Activated CD8-positive, alpha-beta memory T cell treated with anti-CD3 and anti-CD28 coated beads for 24 hours (primary cell): ENCODE measurements around the gene KIAA0586.
"Not testable (repeated sequence)": the region's sequence is repeated elsewhere in the genome, so short reads cannot be mapped to it uniquely, and the experiment has no call there.

Source experiments
- DNase-seq: peaks from one replicate; pipeline ENCODE4 v3.0.0-alpha.2; 2020

KIAA0586 gene

GRCh38 chr14:58465421-58465820 is 37.9 kb downstream of the KIAA0586 start:
- no peak for DNase-seq

GRCh38 chr14:58466459-58466858 is 38.9 kb downstream of the KIAA0586 start:
- no peak for DNase-seq

- no peak for DNase-seq
Observed at GRCh38 chr14:58467575-58467974, 40.1 kb downstream of the KIAA0586 start.

- no peak for DNase-seq
Observed at GRCh38 chr14:58469309-58469708, 41.8 kb downstream of the KIAA0586 start.

- no peak for DNase-seq
Observed at GRCh38 chr14:58476320-58476719, 48.8 kb downstream of the KIAA0586 start.

- no peak for DNase-seq
Observed at GRCh38 chr14:58477653-58478052, 50.1 kb downstream of the KIAA0586 start.

GRCh38 chr14:58478329-58478728 is 50.8 kb downstream of the KIAA0586 start:
- not testable (repeated sequence) for DNase-seq

- DNase-seq = no peak
Observed at GRCh38 chr14:58479975-58480374, 52.5 kb downstream of the KIAA0586 start.

GRCh38 chr14:58484176-58484575 is 56.7 kb downstream of the KIAA0586 start:
- no peak for DNase-seq

- DNase-seq = no peak
Observed at GRCh38 chr14:58488550-58488949, 61.0 kb downstream of the KIAA0586 start.

GRCh38 chr14:58491593-58491992 is 64.1 kb downstream of the KIAA0586 start:
- DNase-seq = no peak

GRCh38 chr14:58492044-58492443 is 64.5 kb downstream of the KIAA0586 start:
- DNase-seq = no peak

- DNase-seq = no peak
Observed at GRCh38 chr14:58501214-58501816, 73.8 kb downstream of the KIAA0586 start.

- DNase-seq = no peak
Observed at GRCh38 chr14:58513272-58513671, 85.8 kb downstream of the KIAA0586 start.

GRCh38 chr14:58517592-58517991 is 90.1 kb downstream of the KIAA0586 start:
- no peak for DNase-seq

GRCh38 chr14:58525691-58526090 is 98.2 kb downstream of the KIAA0586 start:
- not testable (repeated sequence) for DNase-seq

- DNase-seq = no peak
Observed at GRCh38 chr14:58533446-58533845, 105.9 kb downstream of the KIAA0586 start.

GRCh38 chr14:58535044-58535443 is 107.5 kb downstream of the KIAA0586 start:
- no peak for DNase-seq

- no peak for DNase-seq
Observed at GRCh38 chr14:58537004-58537403, 109.5 kb downstream of the KIAA0586 start.

- DNase-seq = no peak
Observed at GRCh38 chr14:58540749-58541632, 113.5 kb downstream of the KIAA0586 start.

GRCh38 chr14:58541633-58542022 is 114.1 kb downstream of the KIAA0586 start:
- DNase-seq = no peak

- no peak for DNase-seq
Observed at GRCh38 chr14:58543253-58543652, 115.7 kb downstream of the KIAA0586 start.

- no peak for DNase-seq
Observed at GRCh38 chr14:58547649-58548048, 120.1 kb downstream of the KIAA0586 start.

- no peak for DNase-seq
Observed at GRCh38 chr14:58549105-58549757, 121.7 kb downstream of the KIAA0586 start.
